ENCODE data around the gene CHD6.

GRCh38 chr20:41619360-41620100, 1.4 kb upstream of the CHD6 start:
- TF ChIP-seq POLR2A (IDR thresholded peaks at IDR 0.05; ENCODE audit: low read depth, low read length), result no peak
- TF ChIP-seq SPI1 (IDR thresholded peaks at IDR 0.05; ENCODE audit: low read depth, low read length), result no peak
- TF ChIP-seq POLR2AphosphoS5 (IDR thresholded peaks at IDR 0.05; ENCODE audit: low read depth, low read length), result no peak
- no peak for TF ChIP-seq POU2F2 (IDR thresholded peaks at IDR 0.05; ENCODE audit: low read depth, low read length)
- no peak for TF ChIP-seq TAF1 (IDR thresholded peaks at IDR 0.05; ENCODE audit: low read depth, low read length)

All from GM12891 (cell line).